Stomach smooth muscle (tissue), 2 donors: ENCODE results near the gene NKIRAS1.
"Not testable (repeated sequence)": the region's sequence is repeated elsewhere in the genome, so short reads cannot be mapped to it uniquely, and the experiment has no call there.

Experiments used
- H3K27ac ChIP-seq: one replicate; pipeline ENCODE4 v1.7.0; 2013; ENCODE audit warnings: mild to moderate bottlenecking, low read length, inconsistent platforms
- H3K27me3 ChIP-seq, 2 donors: one replicate each; pipeline ENCODE4 v1.7.0; 2013; ENCODE audit warnings: low read length in 2 of 2; ENCODE audit not compliant: insufficient read depth in 2 of 2, control insufficient read depth in 1 of 2
- H3K36me3 ChIP-seq, 2 donors: one replicate each; pipeline ENCODE4 v1.7.0; 2013; ENCODE audit warnings: low read length in 2 of 2; ENCODE audit not compliant: control insufficient read depth in 2 of 2, insufficient read depth in 2 of 2
- H3K4me1 ChIP-seq: one replicate; pipeline ENCODE4 v1.7.0; 2013; ENCODE audit warnings: low read length; ENCODE audit not compliant: control insufficient read depth, insufficient read depth
- H3K4me3 ChIP-seq, 2 donors: one replicate each; pipeline ENCODE4 v1.7.0; 2013; ENCODE audit warnings: low read length in 2 of 2
- H3K9ac ChIP-seq, 2 donors: one replicate each; pipeline ENCODE4 v1.7.0; 2013; ENCODE audit warnings: low read length in 2 of 2, mild to moderate bottlenecking in 1 of 2
- H3K9me3 ChIP-seq, 2 donors: one replicate each; pipeline ENCODE4 v1.7.0; 2013; ENCODE audit warnings: low read length in 2 of 2; ENCODE audit not compliant: control insufficient read depth in 2 of 2
- donor health status: healthy.
- donor health status: Pancreatic carcinoma.

NKIRAS1 gene

GRCh38 chr3:23859012-23859743, 57.6 kb downstream of the NKIRAS1 start:
- Histone ChIP-seq H3K4me1 (peaks cover 19% of the 10 kb centered on the region), H3K27ac (peak overlapping the region; percentile 6), H3K36me3 (peaks cover 0 to 3% of the 10 kb centered on the region in 2 donors)

GRCh38 chr3:23856286-23856685, 60.5 kb downstream of the NKIRAS1 start:
- Histone ChIP-seq H3K4me1 (peaks cover 19% of the 10 kb centered on the region), H3K27me3 (no peaks in the 10 kb centered on the region), H3K36me3 (no peaks in the 10 kb centered on the region), H3K9ac (no peak overlapping the region), H3K27ac (no peak overlapping the region), H3K9me3 (no peaks in the 10 kb centered on the region), H3K4me3 (no peak overlapping the region)

More at GRCh38 chr3:23859012-23859743, 57.6 kb downstream of the NKIRAS1 start:
- Histone ChIP-seq H3K4me3 (peak overlapping the region in 1 of 2 donors; percentile 40), H3K9me3 (no peaks in the 10 kb centered on the region), H3K9ac (peak overlapping the region in 1 of 2 donors; percentile 3), H3K27me3 (no peaks in the 10 kb centered on the region)

GRCh38 chr3:23849462-23849861, 67.3 kb downstream of the NKIRAS1 start:
- not testable (repeated sequence) for H3K27me3 ChIP-seq, H3K27ac ChIP-seq, H3K4me1 ChIP-seq, H3K36me3 ChIP-seq, H3K4me3 ChIP-seq, H3K9ac ChIP-seq, H3K9me3 ChIP-seq

GRCh38 chr3:23845326-23846216, 71.2 kb downstream of the NKIRAS1 start:
- no peaks in the 10 kb centered on the region for H3K9me3 ChIP-seq
- H3K4me1 ChIP-seq, result no peaks in the 10 kb centered on the region
- no peaks in the 10 kb centered on the region for H3K27me3 ChIP-seq
- no peak overlapping the region for H3K4me3 ChIP-seq
- H3K27ac ChIP-seq, result no peak overlapping the region
- H3K36me3 ChIP-seq, result no peaks in the 10 kb centered on the region
- H3K9ac ChIP-seq, result no peak overlapping the region

- no peaks in the 10 kb centered on the region for H3K36me3 ChIP-seq
- H3K9me3 ChIP-seq, result no peaks in the 10 kb centered on the region
- H3K27ac ChIP-seq, result no peak overlapping the region
- no peak overlapping the region for H3K9ac ChIP-seq
- H3K4me1 ChIP-seq, result no peaks in the 10 kb centered on the region
- no peak overlapping the region for H3K4me3 ChIP-seq
- H3K27me3 ChIP-seq, result no peaks in the 10 kb centered on the region
Measured at GRCh38 chr3:23843869-23844268, 72.9 kb downstream of the NKIRAS1 start.
